ENCODE measurements around the gene CAMTA1. TPM values are rescaled to one million over a fixed set of nuclear protein-coding genes. Genes with fewer than 3 reads are reported as not detected.

The CAMTA1 gene
- total RNA-seq, 1 experiment from 2014 or later = 82.2 TPM

GRCh38 chr1:7441143-7441841, 656.0 kb downstream of the CAMTA1 start:
- H3K36me3 ChIP-seq (ENCODE audit: control insufficient read depth, insufficient read depth, low read length) = no peaks in the 10 kb centered on the region
- BruUV-seq (replicated peaks) = no TSS peak
- intact Hi-C loops (cut with micrococcal nuclease; ENCODE audit: unreplicated experiment) (no loop called here), in situ Hi-C loops (cut with HindIII; ENCODE audit: low pct_unique_long_range_greater_than_20kb, low sequenced_read_pairs) (no loop called here)
- CTCF ChIA-PET = interaction anchor here (0.6 kb wide), 1 partner anchor 714 kb away, joined by 3 read pairs; no protein-coding TSS in a partner anchor
- POLR2A ChIA-PET = no interaction called here
- TF ChIP-seq TCF7L2 (IDR thresholded peaks at IDR 0.05; ENCODE audit: low read depth, low read length) = no peak
- TF ChIP-seq REST (IDR thresholded peaks at IDR 0.05; ENCODE audit: insufficient read depth in 1 of 2, low read depth in 2 of 2, low read length in 1 of 2) = no peak
- TF ChIP-seq POLR2AphosphoS5 (IDR thresholded peaks at IDR 0.05; ENCODE audit: low read depth, low read length) = no peak
- TF ChIP-seq CTCF (IDR thresholded peaks at IDR 0.05) = no peak
- H3K27me3 ChIP-seq (ENCODE audit: control insufficient read depth, insufficient read depth, low read length) = no peaks in the 10 kb centered on the region
- no peak for DNase-seq (ENCODE audit: low read depth, low spot score)
- H3K4me1 ChIP-seq (ENCODE audit: control insufficient read depth, insufficient read depth, low read length) = no peaks in the 10 kb centered on the region
- H3K27ac ChIP-seq (ENCODE audit: low read length) = no peak overlapping the region
- no peak overlapping the region for H3K4me3 ChIP-seq (ENCODE audit: low read depth in 2 of 2, low read length in 2 of 2)
- ATAC-seq = no peak
- no peaks in the 10 kb centered on the region for H3K9me3 ChIP-seq (ENCODE audit: control insufficient read depth, insufficient read depth, low read depth, low read length)

GRCh38 chr1:7442036-7442435, 656.8 kb downstream of the CAMTA1 start:
- in situ Hi-C loops (cut with HindIII; ENCODE audit: low pct_unique_long_range_greater_than_20kb, low sequenced_read_pairs) = no loop called here
- no peak overlapping the region for H3K27ac ChIP-seq (ENCODE audit: low read length)
- H3K27me3 ChIP-seq (ENCODE audit: control insufficient read depth, insufficient read depth, low read length) = no peaks in the 10 kb centered on the region
- ATAC-seq (no peak), DNase-seq (ENCODE audit: low read depth, low spot score) (no peak)
- ChIA-PET POLR2A (no interaction called here), CTCF (no interaction called here)
- no peak overlapping the region for H3K4me3 ChIP-seq (ENCODE audit: low read depth in 2 of 2, low read length in 2 of 2)
- H3K4me1 ChIP-seq (ENCODE audit: control insufficient read depth, insufficient read depth, low read length) = no peaks in the 10 kb centered on the region
- no peaks in the 10 kb centered on the region for H3K9me3 ChIP-seq (ENCODE audit: control insufficient read depth, insufficient read depth, low read depth, low read length)
- no TSS peak for BruUV-seq (replicated peaks)
- no peak for TF ChIP-seq CTCF (IDR thresholded peaks at IDR 0.05)
- no peak for TF ChIP-seq SIN3A (IDR thresholded peaks at IDR 0.05; ENCODE audit: borderline replicate concordance, insufficient read depth, low read depth, low read length)
- TF ChIP-seq POLR2AphosphoS5 (IDR thresholded peaks at IDR 0.05; ENCODE audit: low read depth, low read length) = no peak
- no peak for TF ChIP-seq REST (IDR thresholded peaks at IDR 0.05; ENCODE audit: insufficient read depth in 1 of 2, low read depth in 2 of 2, low read length in 1 of 2)
- no peak for TF ChIP-seq TCF7L2 (IDR thresholded peaks at IDR 0.05; ENCODE audit: low read depth, low read length)
- no peaks in the 10 kb centered on the region for H3K36me3 ChIP-seq (ENCODE audit: control insufficient read depth, insufficient read depth, low read length)
- intact Hi-C loops (cut with micrococcal nuclease; ENCODE audit: unreplicated experiment) = no loop called here
